Activated CD8-positive, alpha-beta memory T cell treated with anti-CD3 and anti-CD28 coated beads for 24 hours (primary cell): ENCODE data around the gene RHOD.

Experiments
- DNase-seq: peaks from one replicate; pipeline ENCODE4 v3.0.0-alpha.2; 2020

The RHOD gene

GRCh38 chr11:67032830-67033551 is 23.7 kb upstream of the RHOD start:
- no peak for DNase-seq

- no peak for DNase-seq
Observed at GRCh38 chr11:67033661-67034166, 22.9 kb upstream of the RHOD start.

DNA sequence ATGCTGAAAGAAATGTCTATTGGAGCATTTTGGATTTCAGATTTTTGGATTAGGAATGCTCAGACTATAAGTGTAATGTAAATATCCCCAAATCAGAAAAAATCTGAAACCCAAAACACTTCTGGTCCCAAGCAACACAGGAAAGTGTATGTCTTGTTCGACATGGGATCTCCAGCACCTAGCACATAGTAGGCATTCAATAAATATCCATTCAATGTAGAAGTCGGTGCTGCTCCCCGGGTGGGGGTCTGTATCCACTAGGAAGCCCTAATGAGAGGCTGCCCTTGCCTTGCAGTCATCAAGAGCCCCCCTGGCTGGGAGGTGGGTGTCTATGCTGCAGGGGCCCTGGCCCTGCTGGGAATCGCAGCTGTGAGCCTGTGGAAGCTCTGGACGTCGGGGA is 22.3 kb upstream of the RHOD start:
- no peak for DNase-seq

GRCh38 chr11:67040147-67040546 is 16.5 kb upstream of the RHOD start:
- no peak for DNase-seq

GRCh38 chr11:67041602-67042001 is 15.0 kb upstream of the RHOD start:
- DNase-seq = no peak

DNA sequence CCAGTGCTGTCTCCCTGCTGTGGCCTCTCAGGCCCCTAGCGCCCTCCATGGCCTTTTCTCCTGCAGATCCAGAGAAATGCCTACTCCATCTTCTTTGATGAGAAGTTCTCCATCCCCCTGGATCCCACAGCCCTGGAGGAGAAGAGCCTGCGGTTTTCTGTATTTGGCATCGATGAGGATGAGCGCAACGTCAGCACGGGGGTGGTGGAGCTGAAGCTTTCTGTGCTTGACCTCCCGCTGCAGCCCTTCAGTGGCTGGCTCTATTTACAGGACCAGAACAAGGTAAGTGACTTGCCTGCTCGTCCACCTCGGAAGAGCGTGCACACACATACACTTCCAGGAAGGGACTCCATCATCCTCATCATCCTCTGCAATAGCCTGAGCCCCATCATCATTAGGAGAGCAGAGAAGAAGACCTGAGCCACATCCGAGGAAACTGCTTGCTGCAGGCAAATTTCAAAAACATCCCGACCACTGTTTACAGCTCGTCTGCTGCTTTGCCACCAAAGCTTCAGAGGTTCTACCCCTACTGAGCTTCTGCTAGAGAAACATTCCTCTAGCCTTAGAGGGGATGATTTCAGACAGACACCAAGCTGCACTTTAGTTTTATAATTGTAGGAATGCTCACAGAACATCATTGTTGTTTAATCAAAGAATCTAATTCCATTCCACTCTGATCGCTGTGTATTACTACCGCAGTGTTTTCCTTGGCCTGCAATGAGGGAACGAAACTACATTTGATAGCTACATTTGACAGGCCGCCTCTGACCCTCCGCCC is 12.9 kb upstream of the RHOD start:
- no peak for DNase-seq

- no peak for DNase-seq
Observed at GRCh38 chr11:67044496-67044895, 12.2 kb upstream of the RHOD start.

DNA sequence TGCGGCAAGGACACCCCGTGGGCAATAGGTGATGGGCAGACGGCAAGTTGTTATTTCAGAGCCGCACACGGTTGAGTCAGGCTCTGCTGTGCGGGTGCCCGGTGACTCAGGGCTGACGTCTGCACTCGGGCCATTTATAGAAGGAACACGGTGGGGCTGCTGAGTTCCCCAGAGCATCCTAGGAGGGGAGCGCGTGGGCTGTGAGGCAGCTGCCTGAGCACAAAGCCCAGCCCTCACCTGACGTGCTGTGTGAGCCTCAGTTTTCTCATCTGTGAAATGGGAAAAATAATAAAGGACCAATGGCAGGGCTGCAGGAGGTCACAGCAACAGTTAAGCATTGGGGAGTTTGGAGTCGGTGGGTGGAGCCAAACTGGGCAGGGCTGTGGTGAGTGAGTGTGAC is 11.3 kb upstream of the RHOD start:
- no peak for DNase-seq

DNA sequence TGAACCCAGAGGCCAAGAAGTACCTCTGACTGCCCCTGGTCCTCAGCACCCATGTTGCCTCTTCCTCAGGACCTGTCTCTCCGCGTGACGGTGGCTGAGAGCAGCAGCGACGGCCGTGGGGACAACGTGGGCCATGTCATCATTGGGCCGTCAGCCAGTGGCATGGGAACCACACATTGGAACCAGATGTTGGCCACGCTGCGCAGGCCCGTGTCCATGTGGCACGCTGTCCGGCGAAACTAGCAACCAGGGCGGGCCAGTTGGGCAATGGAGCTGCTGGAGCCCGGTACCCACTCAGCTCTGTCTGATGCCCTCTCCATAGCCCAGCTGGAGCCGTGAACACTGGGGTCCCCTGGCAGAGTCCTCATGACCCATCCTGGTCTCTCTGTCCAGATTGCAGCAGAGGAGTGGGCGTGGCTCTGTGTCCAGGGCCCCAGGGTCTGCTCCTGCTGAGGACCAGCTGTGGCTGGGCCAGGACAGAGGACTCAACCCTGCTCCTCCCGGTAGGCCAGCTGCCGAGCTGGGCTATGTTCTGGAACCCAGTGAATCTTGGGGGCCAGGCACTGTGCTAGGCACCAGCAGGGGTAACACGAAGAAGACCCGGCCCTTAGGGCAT is 8.0 kb upstream of the RHOD start:
- DNase-seq = no peak

DNA sequence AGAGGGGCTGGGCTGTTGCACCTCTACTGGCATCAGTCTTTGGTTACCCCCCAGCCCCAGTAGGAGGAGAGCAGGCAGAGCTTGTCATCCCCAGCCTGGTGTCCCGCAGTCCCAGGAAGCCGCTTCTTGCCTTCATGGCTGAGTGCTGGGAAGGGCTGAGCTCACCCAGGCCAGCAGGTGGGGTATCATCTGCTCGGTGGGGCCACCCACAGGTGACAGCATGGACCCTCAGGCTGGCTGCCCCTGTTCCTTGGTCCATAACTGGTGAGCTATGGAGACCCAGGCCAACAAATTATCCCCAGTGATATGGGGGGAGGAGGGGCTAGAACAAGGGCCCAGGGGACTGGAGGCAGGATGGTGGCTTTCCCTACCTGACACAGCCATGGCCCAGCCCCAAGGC is 6.5 kb upstream of the RHOD start:
- DNase-seq = no peak

- no peak for DNase-seq
Observed at GRCh38 chr11:67051180-67051893, 5.3 kb upstream of the RHOD start.

DNA sequence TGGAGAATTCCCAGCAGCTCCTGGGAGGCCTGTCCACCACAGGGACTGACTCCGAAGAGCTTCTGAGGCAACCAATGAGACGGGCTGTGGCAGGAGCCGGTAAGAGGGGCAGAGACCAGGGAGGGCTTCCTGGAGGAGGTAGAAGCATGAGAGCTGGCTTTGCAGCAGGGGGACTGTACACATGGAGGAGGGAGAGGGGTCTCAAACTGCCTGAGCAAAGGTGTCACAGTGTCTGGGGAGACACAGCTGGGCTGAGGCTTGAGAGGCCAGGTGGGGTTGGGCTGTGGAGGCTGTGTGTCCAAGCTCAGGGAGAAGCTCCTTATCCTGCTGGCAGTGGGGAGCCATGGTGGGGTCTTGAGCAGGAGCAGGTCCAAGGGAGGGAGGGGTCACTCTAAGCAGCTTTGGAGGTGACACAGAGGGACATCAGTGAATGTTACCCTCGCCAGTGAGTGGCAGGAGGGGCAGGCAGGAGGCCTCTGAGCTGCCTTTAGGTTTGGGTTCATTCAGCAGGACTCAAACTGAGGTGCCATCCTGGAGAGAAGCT is 4.6 kb upstream of the RHOD start:
- DNase-seq = no peak

DNA sequence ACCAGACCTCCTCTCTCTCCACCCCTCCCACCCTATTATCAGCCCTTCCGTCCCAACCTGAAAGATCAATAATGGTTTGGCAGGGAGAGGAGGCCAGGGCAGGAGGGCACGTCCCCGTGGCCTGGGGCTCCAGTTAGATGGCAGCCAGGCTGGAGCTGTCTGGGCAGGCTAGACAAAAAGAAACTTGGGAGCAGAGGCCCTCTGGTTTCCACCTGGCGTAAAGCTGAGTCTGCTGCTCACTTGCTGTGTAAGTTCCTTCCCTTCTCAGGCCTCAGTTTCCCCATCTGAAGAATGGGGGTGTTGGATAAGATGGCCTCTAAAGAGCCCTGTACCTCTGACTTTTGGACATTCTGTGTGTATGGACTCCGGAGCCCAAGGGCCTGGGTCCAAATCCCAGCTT is 3.8 kb upstream of the RHOD start:
- DNase-seq = no peak

DNA sequence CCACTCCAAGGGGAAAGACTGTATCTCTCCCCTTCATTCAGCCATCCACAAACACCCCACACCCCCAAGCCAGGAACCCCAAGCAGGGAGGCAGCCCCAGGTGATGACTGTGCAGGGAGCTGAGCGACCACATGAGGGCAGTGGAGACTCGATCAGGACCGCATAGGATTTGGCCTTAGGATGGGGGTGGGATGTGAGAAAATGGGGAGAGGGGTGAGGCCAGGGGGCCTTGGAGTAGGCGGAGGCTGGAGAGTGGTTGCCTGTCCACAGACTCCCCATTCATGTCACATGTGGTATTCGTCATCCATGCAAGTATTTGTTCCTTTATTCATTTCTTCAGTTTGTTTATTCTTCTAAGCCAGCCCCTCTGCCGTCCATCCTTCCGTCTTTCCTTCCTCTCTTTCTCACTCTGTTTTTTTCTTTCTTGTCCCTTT is 2.7 kb upstream of the RHOD start:
- peak; percentile 70 for DNase-seq

DNA sequence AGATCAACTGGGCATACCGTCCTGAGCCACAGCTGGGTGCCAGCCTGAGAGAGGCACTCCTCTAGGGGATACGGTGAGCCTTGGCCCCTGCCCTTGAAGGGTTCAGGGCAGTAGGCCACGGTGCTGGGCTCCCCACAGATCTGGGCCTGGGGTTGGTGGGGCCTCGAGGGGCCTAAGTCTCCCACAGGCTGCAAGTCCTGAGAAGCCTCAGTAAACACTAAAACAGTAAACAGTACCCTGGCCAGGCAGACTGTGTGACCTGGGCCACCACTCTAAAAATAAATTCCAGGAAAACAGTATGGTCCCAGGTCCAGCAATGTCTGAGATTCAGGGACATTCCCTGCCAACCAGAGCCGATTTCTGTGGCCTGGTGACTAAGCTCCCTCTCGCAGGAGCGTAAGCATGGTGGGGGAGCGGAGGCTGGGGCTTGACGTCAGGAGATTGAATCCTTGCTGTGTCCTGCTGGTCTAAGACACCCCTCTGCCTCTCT is 2.3 kb upstream of the RHOD start:
- DNase-seq = no peak

DNA sequence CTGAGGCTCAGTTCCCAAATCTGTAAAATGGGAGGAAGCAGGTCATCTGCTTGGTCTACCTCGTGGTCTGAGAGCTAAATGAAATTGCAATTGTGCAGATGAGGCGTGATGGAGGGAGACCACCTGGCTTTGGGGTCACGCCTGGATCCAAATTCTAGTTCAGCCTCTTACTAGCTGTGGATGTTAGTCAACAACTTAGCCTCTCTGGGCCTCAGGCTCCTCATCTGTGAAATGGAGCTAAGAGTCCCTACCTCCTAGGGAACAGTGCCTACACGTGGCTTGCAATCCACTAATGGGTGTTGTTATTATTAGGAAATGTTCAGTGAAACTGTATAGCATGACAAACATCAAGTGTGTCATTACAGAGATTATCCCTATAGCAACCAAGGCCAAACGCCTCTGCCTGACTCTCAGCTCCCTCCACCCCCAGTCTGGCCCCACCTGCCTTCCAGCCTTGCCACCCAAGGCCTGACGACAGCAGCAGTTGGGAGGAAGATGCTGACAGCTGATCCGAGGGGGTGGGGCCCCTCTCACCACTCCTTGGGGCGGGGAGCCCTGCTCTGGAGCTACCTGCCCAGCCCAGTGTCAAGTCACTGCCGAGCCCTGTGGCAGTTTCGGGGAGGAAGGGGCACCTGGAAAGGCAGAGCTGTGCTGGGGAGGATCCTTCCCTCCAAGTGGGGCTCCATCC is 1.7 kb upstream of the RHOD start:
- DNase-seq = no peak

DNA sequence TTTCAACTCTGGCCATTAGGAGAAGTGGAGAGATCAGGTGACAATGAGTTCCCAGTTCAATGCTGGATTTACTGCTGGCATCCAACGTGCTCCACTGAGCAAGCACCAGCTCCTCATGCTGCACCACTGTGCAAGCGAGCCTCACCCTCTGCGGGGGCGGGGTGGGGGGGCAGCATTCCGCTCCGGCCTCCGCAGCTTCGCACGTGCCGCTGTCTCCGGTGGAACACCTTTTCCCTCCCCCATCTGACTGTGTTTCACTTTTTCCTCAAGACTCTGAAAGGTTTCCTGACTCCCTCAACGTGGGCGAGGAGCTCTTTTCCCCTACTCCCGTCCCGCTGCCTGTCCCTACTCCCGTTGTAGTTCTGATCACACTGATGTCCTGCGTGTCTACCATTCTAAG is 835 bp upstream of the RHOD start:
- peak; percentile 60 for DNase-seq

- DNase-seq = no peak
Observed at GRCh38 chr11:67057205-67057672, 592 bp downstream of the RHOD start.

GRCh38 chr11:67058506-67058905 is 1.9 kb downstream of the RHOD start:
- DNase-seq = no peak

- DNase-seq = no peak
Observed at GRCh38 chr11:67059671-67060070, 3.0 kb downstream of the RHOD start.

DNA sequence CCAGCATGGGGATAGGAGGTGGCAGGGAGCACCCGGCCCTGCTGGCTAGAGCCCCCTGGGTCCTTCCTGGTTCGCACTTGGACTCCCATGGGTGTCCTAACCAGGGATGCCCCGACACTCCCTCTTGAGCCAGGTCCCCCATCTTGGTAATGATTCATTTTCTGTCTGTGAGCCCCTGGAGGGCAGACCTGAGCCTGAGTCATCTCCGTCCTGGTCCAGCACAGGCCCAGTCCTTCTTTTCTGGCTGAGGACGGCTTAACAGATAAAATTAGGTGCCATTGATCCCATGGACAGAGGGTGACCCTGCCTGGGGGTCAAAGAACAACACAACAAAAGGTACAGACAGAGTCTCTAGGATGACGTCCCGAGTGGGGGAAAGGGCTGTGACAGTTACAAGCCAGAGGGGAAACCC is 3.5 kb downstream of the RHOD start:
- DNase-seq = no peak
